ENCODE data around the gene HRH2.
"Not testable (repeated sequence)": the region's sequence is repeated elsewhere in the genome, so short reads cannot be mapped to it uniquely, and the experiment has no call there.

HRH2 gene

GRCh38 chr5:175649967-175650366 lies 7.9 kb upstream of the HRH2 start:
- no peak for DNase-seq

- DNase-seq: not testable (repeated sequence)
These were observed 7.3 kb upstream of the HRH2 start for GRCh38 chr5:175650430-175651205.

- no peak for DNase-seq
These were observed 4.9 kb upstream of the HRH2 start for GRCh38 chr5:175652741-175653663.

GRCh38 chr5:175653763-175654162 lies 4.1 kb upstream of the HRH2 start:
- no peak for DNase-seq

GRCh38 chr5:175654339-175654738 lies 3.5 kb upstream of the HRH2 start:
- DNase-seq: peak; percentile 91

- peak; percentile 87 for DNase-seq
These were observed 3.1 kb upstream of the HRH2 start for GRCh38 chr5:175654807-175655206.

- DNase-seq: no peak
These were observed 2.5 kb upstream of the HRH2 start for GRCh38 chr5:175655411-175655810.

GRCh38 chr5:175656966-175657365 lies 905 bp upstream of the HRH2 start:
- DNase-seq: no peak

- DNase-seq: no peak
These were observed 651 bp downstream of the HRH2 start for GRCh38 chr5:175658299-175659145.

- DNase-seq: no peak
These were observed 1.8 kb downstream of the HRH2 start for GRCh38 chr5:175659546-175660253.

GRCh38 chr5:175663186-175664184 lies 5.6 kb downstream of the HRH2 start:
- DNase-seq: peak; percentile 7

- DNase-seq: no peak
These were observed 6.9 kb downstream of the HRH2 start for GRCh38 chr5:175664723-175665122.

- DNase-seq: no peak
These were observed 8.3 kb downstream of the HRH2 start for GRCh38 chr5:175666216-175666615.

GRCh38 chr5:175668006-175668405 lies 10.1 kb downstream of the HRH2 start:
- no peak for DNase-seq

- no peak for DNase-seq
These were observed 12.5 kb downstream of the HRH2 start for GRCh38 chr5:175670372-175670771.

- no peak for DNase-seq
These were observed 13.1 kb downstream of the HRH2 start for GRCh38 chr5:175671013-175671412.

GRCh38 chr5:175672976-175673648 lies 15.2 kb downstream of the HRH2 start:
- no peak for DNase-seq

- DNase-seq: no peak
These were observed 17.0 kb downstream of the HRH2 start for GRCh38 chr5:175674731-175675346.

GRCh38 chr5:175675873-175676272 lies 18.0 kb downstream of the HRH2 start:
- no peak for DNase-seq

- no peak for DNase-seq
These were observed 19.7 kb downstream of the HRH2 start for GRCh38 chr5:175677571-175677970.
